ENCODE data around the gene UGT1A5. TPM values are rescaled to one million over a fixed set of nuclear protein-coding genes. Genes with fewer than 3 reads are reported as not detected.

The UGT1A5 gene
- total and polyA plus RNA-seq, 2 experiments from 2014 or later: not detected

- Histone ChIP-seq H3K27ac (no peak overlapping the region), H3K9me3 (ENCODE audit: low read depth) (no peaks in the 10 kb centered on the region), H3K4me3 (no peak overlapping the region), H3K36me3 (no peaks in the 10 kb centered on the region), H3K4me1 (ENCODE audit: low read depth) (no peaks in the 10 kb centered on the region), H3K27me3 (no peaks in the 10 kb centered on the region)
- no peak for DNase-seq (ENCODE audit: low read depth in 1 of 2, low spot score in 1 of 2)
- no peak for TF ChIP-seq CTCF (IDR thresholded peaks at IDR 0.05; ENCODE audit: low read depth, low read length)
These were observed 95.5 kb downstream of the UGT1A5 start for GRCh38 chr2:233807966-233808935.

GRCh38 chr2:233810385-233810784, 97.7 kb downstream of the UGT1A5 start:
- no peak overlapping the region for H3K27ac ChIP-seq
- TF ChIP-seq CTCF (IDR thresholded peaks at IDR 0.05; ENCODE audit: low read depth, low read length): no peak
- no peak for DNase-seq (ENCODE audit: low read depth in 1 of 2, low spot score in 1 of 2)
- H3K4me3 ChIP-seq: no peak overlapping the region
- H3K36me3 ChIP-seq: no peaks in the 10 kb centered on the region
- H3K9me3 ChIP-seq (ENCODE audit: low read depth): no peaks in the 10 kb centered on the region
- H3K4me1 ChIP-seq (ENCODE audit: low read depth): no peaks in the 10 kb centered on the region
- H3K27me3 ChIP-seq: no peaks in the 10 kb centered on the region

DNA sequence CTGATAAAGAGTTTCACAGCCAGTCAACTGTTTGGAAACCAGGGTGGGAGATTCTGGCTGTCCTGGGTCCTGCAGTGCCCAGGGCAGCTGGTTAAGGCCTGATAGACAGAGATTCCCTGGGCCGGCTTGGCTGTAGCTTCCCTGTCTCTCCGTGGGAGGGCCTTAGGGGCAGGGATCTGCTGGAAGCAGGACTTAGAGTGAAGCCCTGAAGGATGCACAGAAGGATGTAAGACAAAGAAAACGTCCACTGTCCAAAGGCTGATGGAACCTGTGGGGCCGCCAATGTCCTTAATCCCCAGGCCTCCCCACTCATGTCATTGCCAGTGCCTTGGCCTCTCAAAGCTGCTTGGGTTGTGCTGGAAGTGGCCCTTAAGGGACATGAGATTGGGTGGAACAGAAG, 98.4 kb downstream of the UGT1A5 start:
- H3K27ac ChIP-seq: no peak overlapping the region
- DNase-seq (ENCODE audit: low read depth in 1 of 2, low spot score in 1 of 2): no peak
- TF ChIP-seq CTCF (IDR thresholded peaks at IDR 0.05; ENCODE audit: low read depth, low read length): no peak
- no peaks in the 10 kb centered on the region for H3K27me3 ChIP-seq
- H3K4me3 ChIP-seq: no peak overlapping the region
- no peaks in the 10 kb centered on the region for H3K4me1 ChIP-seq (ENCODE audit: low read depth)
- H3K9me3 ChIP-seq (ENCODE audit: low read depth): no peaks in the 10 kb centered on the region
- H3K36me3 ChIP-seq: no peaks in the 10 kb centered on the region

DNA sequence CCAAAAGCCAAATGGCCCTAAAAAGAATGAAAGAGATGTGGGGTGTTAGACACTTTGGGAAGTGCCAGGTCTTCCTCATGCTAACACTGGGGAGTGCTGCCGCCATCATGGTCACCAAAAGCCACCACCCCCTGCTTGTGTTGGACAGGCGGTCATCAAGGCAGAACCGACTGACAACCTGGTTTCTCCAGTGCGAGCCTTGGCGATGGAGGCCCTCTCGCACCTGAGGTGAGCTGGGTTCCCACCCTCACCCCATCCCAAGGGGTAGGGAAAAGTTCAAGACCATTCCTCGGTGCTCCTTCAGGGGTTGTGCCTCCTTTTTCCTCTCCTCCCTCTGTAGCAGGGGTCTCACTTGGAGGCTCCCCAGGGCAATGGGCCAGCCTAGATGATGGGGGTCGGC, 99.0 kb downstream of the UGT1A5 start:
- H3K36me3 ChIP-seq: no peaks in the 10 kb centered on the region
- no peaks in the 10 kb centered on the region for H3K9me3 ChIP-seq (ENCODE audit: low read depth)
- H3K4me3 ChIP-seq: no peak overlapping the region
- no peak for DNase-seq (ENCODE audit: low read depth in 1 of 2, low spot score in 1 of 2)
- no peaks in the 10 kb centered on the region for H3K27me3 ChIP-seq
- no peak for TF ChIP-seq CTCF (IDR thresholded peaks at IDR 0.05; ENCODE audit: low read depth, low read length)
- no peaks in the 10 kb centered on the region for H3K4me1 ChIP-seq (ENCODE audit: low read depth)
- H3K27ac ChIP-seq: no peak overlapping the region

DNA sequence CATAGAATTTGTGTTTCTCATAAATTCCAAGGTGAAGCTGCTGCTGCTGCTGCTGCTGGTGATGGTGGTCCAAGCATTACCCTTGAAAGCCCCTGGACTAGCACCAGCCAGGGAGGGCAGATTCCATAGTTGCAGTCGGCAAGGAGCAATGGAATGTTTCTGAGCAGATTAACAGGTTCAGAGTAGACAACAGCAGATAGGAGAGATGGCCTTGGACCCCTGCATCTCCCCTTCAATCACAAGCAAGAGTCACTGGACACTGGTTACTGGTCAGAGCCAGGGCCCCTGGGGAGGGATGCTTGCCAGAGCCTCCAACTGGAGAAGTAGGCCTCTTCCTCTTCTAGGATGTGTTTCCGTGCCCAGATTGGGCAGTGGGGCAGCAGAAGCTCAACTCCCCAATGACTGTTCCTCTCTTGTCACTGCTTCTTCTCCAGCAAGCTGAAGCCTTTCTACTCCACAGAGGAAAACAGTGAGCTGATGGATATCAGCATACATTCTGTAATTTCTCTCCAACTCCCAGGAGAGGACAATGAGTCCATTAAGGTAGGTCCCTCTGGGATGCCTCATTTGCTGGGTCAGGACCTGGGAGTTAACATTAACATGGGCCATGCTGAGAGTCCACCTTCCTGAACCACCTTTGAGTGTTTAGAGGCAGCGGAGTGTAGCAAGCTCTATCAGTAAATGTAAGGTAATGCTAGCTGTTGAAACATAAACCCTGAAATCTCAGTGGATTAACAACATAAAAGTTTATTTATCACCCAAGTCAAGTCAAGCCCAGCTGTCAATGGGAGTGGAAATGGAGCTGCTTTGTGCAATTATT, 100.7 kb downstream of the UGT1A5 start:
- H3K27me3 ChIP-seq: no peaks in the 10 kb centered on the region
- H3K36me3 ChIP-seq: no peaks in the 10 kb centered on the region
- TF ChIP-seq CTCF (IDR thresholded peaks at IDR 0.05; ENCODE audit: low read depth, low read length): no peak
- no peak for DNase-seq (ENCODE audit: low read depth in 1 of 2, low spot score in 1 of 2)
- H3K4me1 ChIP-seq (ENCODE audit: low read depth): no peaks in the 10 kb centered on the region
- H3K4me3 ChIP-seq: no peak overlapping the region
- no peaks in the 10 kb centered on the region for H3K9me3 ChIP-seq (ENCODE audit: low read depth)
- no peak overlapping the region for H3K27ac ChIP-seq
